K562 (cell line): ENCODE measurements around the gene NEDD9. TPM values are rescaled to one million over a fixed set of nuclear protein-coding genes. Genes with fewer than 3 reads are reported as not detected.

Experiments
- CREM ChIP-seq: IDR thresholded peaks from 2 replicates; pipeline ENCODE4 v1.6.1; 2014; ENCODE audit warnings: antibody characterized with exemption, low read depth
- FOXK2 ChIP-seq, 2 experiments: fragments of 450-650 bp; IDR thresholded peaks in 1 of 2; conservative IDR thresholded peaks in 1 of 2; 2 replicates each; pipeline ENCODE4 v1.6.1; 2016; ENCODE audit warnings: low read depth in 2 of 2, mild to moderate bottlenecking in 1 of 2
- NR2C1 ChIP-seq, 2 experiments: fragments of 450-650 bp; IDR thresholded peaks; 2 replicates each; pipeline ENCODE4 v1.6.1; 2017; ENCODE audit warnings: mild to moderate bottlenecking in 2 of 2, antibody characterized with exemption in 1 of 2, inconsistent platforms in 1 of 2, missing compliant biosample characterization in 1 of 2, missing genetic modification characterization in 1 of 2
- NRF1 ChIP-seq, 2 experiments: fragments of 450-650 bp; IDR thresholded peaks in 1 of 2; conservative IDR thresholded peaks in 1 of 2; 2 replicates each; pipeline ENCODE4 v1.6.1; 2014; ENCODE audit warnings: mild to moderate bottlenecking in 2 of 2
- POLR3G ChIP-seq: IDR thresholded peaks from 2 replicates; pipeline ENCODE4 v1.6.1; 2011; ENCODE audit not compliant: insufficient read length, insufficient replicate concordance; ENCODE audit errors: extremely low read depth
- RAD21 ChIP-seq, 2 experiments: fragments of 250-450 bp in 1 of 2; fragments of 450-650 bp in 1 of 2; sonication (Bioruptor Pico) in 1 of 2; formaldehyde crosslinking in 1 of 2; IDR thresholded peaks in 1 of 2; conservative IDR thresholded peaks in 1 of 2; 2 replicates each; pipeline versions ENCODE4 v1.4.0 to v1.8.0; 2020 to 2022; ENCODE audit warnings: mild to moderate bottlenecking in 2 of 2, moderate library complexity in 1 of 2
- SIN3B ChIP-seq: fragments of 450-650 bp; IDR thresholded peaks from 2 replicates; pipeline ENCODE4 v1.6.1; 2017; ENCODE audit warnings: low read depth, mild to moderate bottlenecking, moderate library complexity
- SRF ChIP-seq, 2 experiments: fragments of 250-450, 450-650 bp in 1 of 2; sonication (Bioruptor Pico) in 1 of 2; sonication (generic) in 1 of 2; formaldehyde crosslinking; IDR thresholded peaks; 2 replicates each; pipeline versions ENCODE4 v1.5.0 to v1.5.1; 2020 to 2022; ENCODE audit warnings: mild to moderate bottlenecking in 1 of 2, missing genetic modification reagents in 1 of 2
- STAT5A ChIP-seq: IDR thresholded peaks from 2 replicates; pipeline ENCODE4 v1.6.1; 2012; ENCODE audit warnings: low read length, inconsistent platforms, borderline replicate concordance
- TAF1 ChIP-seq: IDR thresholded peaks from 2 replicates; pipeline ENCODE4 v1.6.1; 2011; ENCODE audit warnings: mild to moderate bottlenecking, low read length, moderate library complexity; ENCODE audit not compliant: insufficient read depth, control insufficient read depth, severe bottlenecking; ENCODE audit errors: extremely low read depth
- TAF7 ChIP-seq: fragments of 450-650 bp; IDR thresholded peaks from 2 replicates; pipeline ENCODE4 v1.6.1; 2016; ENCODE audit warnings: missing genetic modification characterization, missing compliant biosample characterization
- THRB ChIP-seq: fragments of 450-650 bp; formaldehyde crosslinking; conservative IDR thresholded peaks from 2 replicates; pipeline ENCODE4 v1.4.0; 2022; ENCODE audit warnings: mild to moderate bottlenecking, missing genetic modification characterization
- XRCC3 ChIP-seq: fragments of 450-650 bp; IDR thresholded peaks from 2 replicates; pipeline ENCODE4 v1.6.1; 2017; ENCODE audit warnings: mild to moderate bottlenecking, moderate library complexity
- ZBED1 ChIP-seq: IDR thresholded peaks from 2 replicates; pipeline ENCODE4 v1.6.1; 2014
- ZBTB2 ChIP-seq: fragments of 450-650 bp; IDR thresholded peaks from 2 replicates; pipeline ENCODE4 v1.6.1; 2016; ENCODE audit warnings: antibody characterized with exemption
- ZNF140 ChIP-seq: fragments of 250-450 bp; sonication (Bioruptor Pico); IDR thresholded peaks from 2 replicates; pipeline ENCODE4 v1.8.0; 2021; ENCODE audit warnings: moderate library complexity, mild to moderate bottlenecking, inconsistent platforms
- ZNF282 ChIP-seq: sonication (generic); formaldehyde crosslinking; IDR thresholded peaks from 2 replicates; pipeline ENCODE4 v1.8.1; 2023; ENCODE audit warnings: missing genetic modification reagents
- ZNF316 ChIP-seq: fragments of 450-650 bp; IDR thresholded peaks from 2 replicates; pipeline ENCODE4 v1.6.1; 2016
- polyA plus RNA-seq, 8 experiments: library from polyadenylated mRNA; depleted of rRNA in 4 of 8; stranded (reverse) in 5 of 8; unstranded in 3 of 8; fragments of >200 nt; fragmentation: Nextera tagmentation in 2 of 8; fragmentation: Illumina TruSeq in 1 of 8; extraction: Ambion mirVana in 2 of 8; extraction: Trizol in 1 of 8; gene quantifications; 2 replicates each; pipeline versions ENCODE4 v1.2.1 to v1.2.3, GENCODE V29; 2011 to 2014; ENCODE audit warnings: inconsistent platforms in 1 of 8, missing spikeins in 1 of 8
- total RNA-seq, 7 experiments: library from RNA; depleted of rRNA in 6 of 7; stranded (reverse); fragments of >200 nt in 6 of 7; fragmentation: Illumina TruSeq in 2 of 7; extraction: Trizol in 2 of 7; gene quantifications; 2 replicates each; pipeline versions ENCODE4 v1.2.1 to v1.2.3, GENCODE V29; 2011 to 2021; ENCODE audit warnings: low replicate concordance in 1 of 7
- TF ChIP-seq, protein P1 (sequence below), 2 experiments: fragments of 450-650 bp in 1 of 2; IDR thresholded peaks; 2 replicates each; pipeline ENCODE4 v1.6.1; 2011 to 2017; ENCODE audit warnings: low read depth in 2 of 2, antibody characterized with exemption in 1 of 2, borderline replicate concordance in 1 of 2, low read length in 1 of 2, mild to moderate bottlenecking in 1 of 2, mixed read lengths in 1 of 2; ENCODE audit not compliant: control insufficient read depth in 1 of 2
- TF ChIP-seq, protein P2 (sequence below), 2 experiments: fragments of 200-800 bp in 1 of 2; sonication (Bioruptor generic) in 1 of 2; sonication (generic) in 1 of 2; formaldehyde crosslinking in 1 of 2; IDR thresholded peaks in 1 of 2; conservative IDR thresholded peaks in 1 of 2; 2 replicates each; pipeline versions ENCODE4 v1.5.0 to v1.6.1; 2016 to 2020; ENCODE audit warnings: missing compliant biosample characterization in 1 of 2, missing genetic modification characterization in 1 of 2, missing genetic modification reagents in 1 of 2

Gene NEDD9
- total and polyA plus RNA-seq, 9 of the 15 experiments (the other 6 are each of a cell fraction or from before 2014, with no cell fraction given) = 0.04 to 0.18 (median 0.15) TPM; not detected in 6

- no peak for TF ChIP-seq TAF1
- TF ChIP-seq ZNF140 (CRISPR knock-in tag) = no peak
- TF ChIP-seq RAD21 (CRISPR knock-in tag; conservative IDR thresholded peaks at IDR 0.05 in 1 of 2, IDR thresholded peaks at IDR 0.05 in 1 of 2) = peak in 1 of 2 experiments; percentile 9; a peak in 1 of 4 replicates
- no peak for TF ChIP-seq TAF7
- peak; percentile 80 to 82 for TF ChIP-seq NRF1 (conservative IDR thresholded peaks at IDR 0.05 in 1 of 2, IDR thresholded peaks at IDR 0.05 in 1 of 2)
- TF ChIP-seq, protein P1, sequence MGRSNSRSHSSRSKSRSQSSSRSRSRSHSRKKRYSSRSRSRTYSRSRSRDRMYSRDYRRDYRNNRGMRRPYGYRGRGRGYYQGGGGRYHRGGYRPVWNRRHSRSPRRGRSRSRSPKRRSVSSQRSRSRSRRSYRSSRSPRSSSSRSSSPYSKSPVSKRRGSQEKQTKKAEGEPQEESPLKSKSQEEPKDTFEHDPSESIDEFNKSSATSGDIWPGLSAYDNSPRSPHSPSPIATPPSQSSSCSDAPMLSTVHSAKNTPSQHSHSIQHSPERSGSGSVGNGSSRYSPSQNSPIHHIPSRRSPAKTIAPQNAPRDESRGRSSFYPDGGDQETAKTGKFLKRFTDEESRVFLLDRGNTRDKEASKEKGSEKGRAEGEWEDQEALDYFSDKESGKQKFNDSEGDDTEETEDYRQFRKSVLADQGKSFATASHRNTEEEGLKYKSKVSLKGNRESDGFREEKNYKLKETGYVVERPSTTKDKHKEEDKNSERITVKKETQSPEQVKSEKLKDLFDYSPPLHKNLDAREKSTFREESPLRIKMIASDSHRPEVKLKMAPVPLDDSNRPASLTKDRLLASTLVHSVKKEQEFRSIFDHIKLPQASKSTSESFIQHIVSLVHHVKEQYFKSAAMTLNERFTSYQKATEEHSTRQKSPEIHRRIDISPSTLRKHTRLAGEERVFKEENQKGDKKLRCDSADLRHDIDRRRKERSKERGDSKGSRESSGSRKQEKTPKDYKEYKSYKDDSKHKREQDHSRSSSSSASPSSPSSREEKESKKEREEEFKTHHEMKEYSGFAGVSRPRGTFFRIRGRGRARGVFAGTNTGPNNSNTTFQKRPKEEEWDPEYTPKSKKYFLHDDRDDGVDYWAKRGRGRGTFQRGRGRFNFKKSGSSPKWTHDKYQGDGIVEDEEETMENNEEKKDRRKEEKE (IDR thresholded peaks at IDR 0.05; ENCODE audit: borderline replicate concordance in 1 of 2, control insufficient read depth in 1 of 2, low read depth in 2 of 2, low read length in 1 of 2) = no peak
- TF ChIP-seq SIN3B = no peak
- TF ChIP-seq ZNF316 = no peak
- TF ChIP-seq XRCC3 = no peak
- no peak for TF ChIP-seq THRB (CRISPR knock-in tag)
- no peak for TF ChIP-seq ZBTB2
- TF ChIP-seq, protein P2, sequence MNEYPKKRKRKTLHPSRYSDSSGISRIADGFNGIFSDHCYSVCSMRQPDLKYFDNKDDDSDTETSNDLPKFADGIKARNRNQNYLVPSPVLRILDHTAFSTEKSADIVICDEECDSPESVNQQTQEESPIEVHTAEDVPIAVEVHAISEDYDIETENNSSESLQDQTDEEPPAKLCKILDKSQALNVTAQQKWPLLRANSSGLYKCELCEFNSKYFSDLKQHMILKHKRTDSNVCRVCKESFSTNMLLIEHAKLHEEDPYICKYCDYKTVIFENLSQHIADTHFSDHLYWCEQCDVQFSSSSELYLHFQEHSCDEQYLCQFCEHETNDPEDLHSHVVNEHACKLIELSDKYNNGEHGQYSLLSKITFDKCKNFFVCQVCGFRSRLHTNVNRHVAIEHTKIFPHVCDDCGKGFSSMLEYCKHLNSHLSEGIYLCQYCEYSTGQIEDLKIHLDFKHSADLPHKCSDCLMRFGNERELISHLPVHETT (CRISPR knock-in tag; conservative IDR thresholded peaks at IDR 0.05 in 1 of 2, IDR thresholded peaks at IDR 0.05 in 1 of 2) = no peak
- TF ChIP-seq FOXK2 (conservative IDR thresholded peaks at IDR 0.05 in 1 of 2, IDR thresholded peaks at IDR 0.05 in 1 of 2; ENCODE audit: low read depth in 2 of 2) = peak in 1 of 2 experiments; percentile 10; a peak in 1 of 4 replicates
- no peak for TF ChIP-seq ZBED1
- no peak for TF ChIP-seq CREM
- no peak for TF ChIP-seq POLR3G
- no peak for TF ChIP-seq NR2C1 (IDR thresholded peaks at IDR 0.05)
- no peak for TF ChIP-seq NR2C1 (tag; IDR thresholded peaks at IDR 0.05)
- TF ChIP-seq STAT5A = no peak
- TF ChIP-seq SRF (CRISPR knock-in tag; IDR thresholded peaks at IDR 0.05) = peak in 1 of 2 experiments; percentile 27; a peak in 1 of 4 replicates
- no peak for TF ChIP-seq ZNF282 (CRISPR knock-in tag)
These were observed at the start of gene NEDD9 (continued) for GRCh38 chr6:11232193-11232769.
